Epithelial cell of proximal tubule (primary cell): ENCODE results near the gene PELI1. TPM values are rescaled to one million over a fixed set of nuclear protein-coding genes. Genes with fewer than 3 reads are reported as not detected.

Experiments used
- DNase-seq: peaks from one replicate; pipeline ENCODE4 v3.0.0-alpha.2; 2011; ENCODE audit warnings: low read depth
- H3K4me3 ChIP-seq: 2 replicates; pipeline ENCODE4 v1.5.1; 2011; ENCODE audit warnings: low read depth, mild to moderate bottlenecking, low read length
- CTCF ChIP-seq: conservative IDR thresholded peaks from 2 replicates; pipeline ENCODE4 v1.5.1; 2012; ENCODE audit warnings: low read depth, mild to moderate bottlenecking, low read length
- total RNA-seq: library from RNA; depleted of rRNA; stranded (reverse); fragments of >200 nt; gene quantifications from 2 replicates; pipeline ENCODE4 v1.2.3, GENCODE V29; 2015

Gene PELI1
- total RNA-seq, 1 donor from 2014 or later = 8.2 TPM

- H3K4me3 ChIP-seq = no peak overlapping the region
- TF ChIP-seq CTCF = no peak
- DNase-seq = no peak
Measured at GRCh38 chr2:64115808-64116598, 28.2 kb downstream of the PELI1 start.

- TF ChIP-seq CTCF = no peak
- no peak for DNase-seq
- no peak overlapping the region for H3K4me3 ChIP-seq
Measured at GRCh38 chr2:64114912-64115277, 29.3 kb downstream of the PELI1 start.

- no peak overlapping the region for H3K4me3 ChIP-seq
- DNase-seq = no peak
Measured at GRCh38 chr2:64114063-64114911, 29.9 kb downstream of the PELI1 start.

DNA sequence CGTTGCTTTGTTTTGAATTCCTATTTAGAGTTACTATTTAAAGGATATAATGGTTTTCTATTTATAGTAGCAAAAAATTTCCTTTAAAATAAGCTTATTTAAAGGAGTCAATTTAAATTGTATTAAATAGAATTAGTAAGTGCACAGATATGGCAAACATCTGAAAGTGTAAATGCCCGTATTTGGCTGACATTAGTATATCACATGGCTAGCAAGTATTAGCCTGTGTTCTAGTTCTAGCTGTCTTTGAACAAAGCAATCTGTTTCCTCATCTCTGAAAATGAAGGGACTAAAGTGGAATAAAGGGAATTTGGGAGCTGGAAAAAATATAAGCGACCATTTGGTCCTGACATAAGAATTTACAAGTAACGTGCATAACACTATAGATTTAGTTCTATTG lies 32.2 kb downstream of the PELI1 start:
- DNase-seq = no peak
- no peak overlapping the region for H3K4me3 ChIP-seq
- no peak for TF ChIP-seq CTCF

More at GRCh38 chr2:64114063-64114911, 29.9 kb downstream of the PELI1 start:
- no peak for TF ChIP-seq CTCF

- no peak overlapping the region for H3K4me3 ChIP-seq
- TF ChIP-seq CTCF = no peak
- no peak for DNase-seq
Measured at GRCh38 chr2:64111426-64111825, 32.8 kb downstream of the PELI1 start.

GRCh38 chr2:64108666-64109241 lies 35.5 kb downstream of the PELI1 start:
- H3K4me3 ChIP-seq = no peak overlapping the region
- no peak for TF ChIP-seq CTCF
- DNase-seq = no peak
